IPS DF 6.9 (cell line): ENCODE measurements around the gene CHD3.
"Not testable (repeated sequence)": the region's sequence is repeated elsewhere in the genome, so short reads cannot be mapped to it uniquely, and the experiment has no call there.

Source experiments
- DNase-seq: peaks from one replicate; pipeline ENCODE4 v3.0.0-alpha.2; 2013; ENCODE audit warnings: low read depth, low spot score
- H3K27ac ChIP-seq: one replicate; pipeline ENCODE4 v1.5.1; 2013; ENCODE audit warnings: low read length, control low read depth
- H3K27me3 ChIP-seq: 2 replicates; pipeline ENCODE4 v1.6.1; 2013; ENCODE audit warnings: mild to moderate bottlenecking, low read length; ENCODE audit not compliant: control insufficient read depth, insufficient read depth
- H3K36me3 ChIP-seq: 2 replicates; pipeline ENCODE4 v1.6.1; 2013; ENCODE audit warnings: low read length; ENCODE audit not compliant: control insufficient read depth, insufficient read depth
- H3K4me1 ChIP-seq: 2 replicates; pipeline ENCODE4 v1.6.1; 2013; ENCODE audit warnings: low read length; ENCODE audit not compliant: control insufficient read depth, insufficient read depth
- H3K4me3 ChIP-seq: 2 replicates; pipeline ENCODE4 v1.5.1; 2013; ENCODE audit warnings: mild to moderate bottlenecking, low read length
- H3K9me3 ChIP-seq: 2 replicates; pipeline ENCODE4 v1.6.1; 2013; ENCODE audit warnings: low read length, inconsistent platforms; ENCODE audit not compliant: control insufficient read depth, insufficient read depth
- WGBS: extraction: QIAGEN DNeasy Blood & Tissue Kit; methylation state at CpG from one replicate; pipeline ENCODE4 v1.1.7; 2013; ENCODE audit warnings: mixed read lengths, missing lambda C conversion rate; ENCODE audit not compliant: insufficient read length, insufficient coverage; 5-methylcytosine and 5-hydroxymethylcytosine counted together

CHD3 gene

GRCh38 chr17:7856011-7856810, 32.4 kb upstream of the CHD3 start:
- Histone ChIP-seq H3K4me3 (peak overlapping the region; percentile 72; the same call in 1 of the 2 replicates), H3K4me1 (peaks cover 14% of the 10 kb centered on the region), H3K36me3 (no peaks in the 10 kb centered on the region), H3K27ac (no peak overlapping the region), H3K27me3 (peaks cover 30% of the 10 kb centered on the region), H3K9me3 (no peaks in the 10 kb centered on the region)
- DNase-seq = no peak
- no CpG with 5 or more reads among the region's 29 CpGs for WGBS

DNA sequence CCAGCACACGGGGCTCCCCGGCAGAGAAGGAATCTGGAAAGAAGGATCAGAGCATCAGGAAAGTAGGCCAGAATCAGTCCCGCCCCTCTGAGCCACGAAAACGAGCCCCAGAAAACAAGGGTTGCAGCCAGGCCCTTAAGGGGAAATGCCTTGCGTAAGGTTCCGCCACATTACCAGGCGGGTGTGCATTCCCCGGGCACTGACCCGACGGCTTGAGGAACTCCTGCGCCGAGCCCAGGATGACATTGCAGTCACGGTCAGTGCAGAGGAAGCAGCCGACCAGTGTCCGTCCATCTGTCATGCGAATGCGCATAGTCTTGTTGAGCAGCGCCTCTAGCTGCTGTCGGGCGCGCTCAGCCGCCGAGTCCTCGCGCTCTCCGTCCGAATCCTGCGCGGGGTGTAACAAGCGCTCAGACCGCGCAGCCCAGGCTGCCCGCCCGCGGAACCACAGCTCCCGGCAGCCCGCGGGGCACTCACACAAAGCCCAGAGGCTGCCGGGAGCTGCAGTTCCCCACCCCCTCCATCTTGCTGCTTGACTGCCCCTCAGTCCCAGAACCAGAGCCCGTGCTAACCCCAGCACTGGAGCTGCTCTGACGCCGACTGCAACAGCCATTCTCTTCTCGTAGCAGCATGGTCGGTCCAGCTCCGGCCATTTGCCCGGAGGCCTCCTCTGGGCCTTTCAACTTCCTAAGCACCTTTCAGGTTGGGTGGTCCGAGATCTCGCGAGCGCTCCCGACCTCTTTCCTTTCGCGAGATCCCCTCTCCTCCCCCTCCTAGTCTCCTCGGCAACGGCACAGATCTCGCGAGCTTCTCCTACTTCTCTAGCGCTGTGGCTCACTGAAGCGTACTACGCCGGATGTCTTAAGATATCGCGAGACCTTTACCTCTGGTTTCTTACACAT, 31.5 kb upstream of the CHD3 start, which contains the start of gene NAA38:
NAA38 (minus strand) TSS at position 749 of the 902 bp plus-strand sequence; CDS start at position 653, 96 bp downstream.
- Histone ChIP-seq H3K27me3 (peaks cover 28% of the 10 kb centered on the region), H3K36me3 (no peaks in the 10 kb centered on the region), H3K4me3 (peak within 1 kb of the TSS; percentile 72; the same call in 1 of the 2 replicates), H3K9me3 (no peaks in the 10 kb centered on the region), H3K27ac (no peak within 1 kb of the TSS), H3K4me1 (peaks cover 12% of the 10 kb centered on the region)
- no CpG with 5 or more reads among the region's 64 CpGs for WGBS
- peak; percentile 97 for DNase-seq

DNA sequence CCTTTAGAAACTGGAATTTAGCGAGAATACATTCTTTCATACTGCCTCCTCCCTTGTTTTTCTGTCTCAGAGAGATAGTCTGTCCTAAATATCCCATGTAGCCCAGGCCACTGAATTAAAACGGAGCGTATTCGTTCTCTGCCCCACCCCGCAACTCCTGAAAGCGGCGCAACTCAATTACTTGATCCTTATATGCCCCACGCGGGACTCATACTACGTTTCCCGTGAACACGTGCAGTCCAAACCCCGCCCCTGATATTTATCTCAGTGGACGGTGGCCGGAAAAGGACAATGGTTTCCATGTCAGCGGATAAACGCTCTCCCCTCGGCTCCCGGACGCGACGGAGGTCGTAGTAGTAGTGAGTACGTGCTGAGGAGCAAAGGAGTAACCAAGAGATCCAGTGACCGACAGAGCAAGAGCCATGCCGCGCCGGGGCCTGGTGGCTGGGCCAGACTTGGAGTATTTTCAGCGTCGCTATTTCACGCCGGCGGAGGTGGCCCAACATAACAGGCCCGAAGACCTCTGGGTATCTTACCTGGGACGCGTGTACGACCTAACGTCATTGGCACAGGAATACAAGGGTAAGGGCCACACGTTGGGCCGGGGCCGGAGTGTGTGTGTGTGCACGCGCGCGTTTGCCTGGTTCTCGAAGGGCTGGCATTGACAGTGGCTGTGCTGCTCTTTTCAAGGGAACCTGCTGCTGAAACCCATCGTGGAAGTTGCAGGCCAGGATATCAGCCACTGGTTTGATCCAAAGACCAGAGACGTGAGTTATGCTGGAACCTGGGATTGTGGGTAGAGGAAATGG, 30.7 kb upstream of the CHD3 start, which contains the start of gene CYB5D1:
CYB5D1 (plus strand) TSS at position 291 of the 809 bp plus-strand sequence; CDS start at position 423, 132 bp downstream.
- Histone ChIP-seq H3K27ac (no peak within 1 kb of the TSS), H3K36me3 (no peaks in the 10 kb centered on the region), H3K9me3 (no peaks in the 10 kb centered on the region), H3K4me3 (peak within 1 kb of the TSS; percentile 72; the same call in 1 of the 2 replicates), H3K27me3 (peaks cover 19% of the 10 kb centered on the region), H3K4me1 (peaks cover 11% of the 10 kb centered on the region)
- no peak for DNase-seq
- no CpG with 5 or more reads among the region's 48 CpGs for WGBS

- Histone ChIP-seq H3K27me3 (peaks cover 17% of the 10 kb centered on the region), H3K36me3 (no peaks in the 10 kb centered on the region), H3K4me1 (peaks cover 8% of the 10 kb centered on the region; the same call in 1 of the 2 replicates), H3K27ac (no peak overlapping the region), H3K9me3 (no peaks in the 10 kb centered on the region), H3K4me3 (peak overlapping the region; percentile 68; the same call in 1 of the 2 replicates)
- DNase-seq = no peak
- no CpG with 5 or more reads among the region's 20 CpGs for WGBS
Measured at GRCh38 chr17:7858522-7858810, 30.1 kb upstream of the CHD3 start.

- WGBS = no CpG with 5 or more reads among the region's 8 CpGs
- H3K27me3 ChIP-seq = peaks cover 17% of the 10 kb centered on the region
Measured at GRCh38 chr17:7859028-7859427, 29.6 kb upstream of the CHD3 start.

GRCh38 chr17:7862692-7863437, 25.7 kb upstream of the CHD3 start:
- no peak overlapping the region for H3K4me3 ChIP-seq
- WGBS = no CpG with 5 or more reads among the region's 3 CpGs
- no peak for DNase-seq
- H3K4me1 ChIP-seq = 0 out of 2 replicates have a peak, but pooled peaks cover 1% of the 10 kb centered on the region
- no peak overlapping the region for H3K27ac ChIP-seq
- H3K27me3 ChIP-seq = no peaks in the 10 kb centered on the region
- no peaks in the 10 kb centered on the region for H3K36me3 ChIP-seq
- H3K9me3 ChIP-seq = no peaks in the 10 kb centered on the region

More at GRCh38 chr17:7859028-7859427, 29.6 kb upstream of the CHD3 start:
- no peaks in the 10 kb centered on the region for H3K9me3 ChIP-seq
- H3K27ac ChIP-seq = no peak overlapping the region
- peaks cover 8% of the 10 kb centered on the region; the same call in 1 of the 2 replicates for H3K4me1 ChIP-seq
- no peak for DNase-seq
- H3K36me3 ChIP-seq = no peaks in the 10 kb centered on the region
- H3K4me3 ChIP-seq = no peak overlapping the region; the same call in 1 of the 2 replicates

DNA sequence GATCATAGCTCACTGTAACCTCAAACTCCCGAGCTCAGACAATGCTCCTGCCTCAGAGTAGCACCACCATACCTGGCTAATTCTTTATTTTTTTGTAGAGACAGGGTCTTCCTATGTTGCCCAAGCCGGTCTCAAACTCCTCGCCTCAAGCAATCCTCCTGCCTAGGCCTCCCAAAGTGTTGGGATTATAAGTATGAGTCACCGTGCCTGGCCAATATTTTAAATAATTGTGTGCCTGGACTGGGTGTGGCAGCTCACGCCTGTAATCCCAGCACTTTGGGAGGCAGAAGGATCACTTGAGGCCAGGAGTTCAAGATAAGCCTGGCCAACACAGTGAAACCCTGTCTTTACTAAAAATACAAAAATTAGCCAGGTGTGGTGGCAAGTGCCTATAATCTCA, 24.2 kb upstream of the CHD3 start:
- H3K4me1 ChIP-seq, H3K4me3 ChIP-seq, H3K27me3 ChIP-seq, DNase-seq, H3K36me3 ChIP-seq, H3K27ac ChIP-seq, H3K9me3 ChIP-seq: not testable (repeated sequence)
- WGBS = no CpG with 5 or more reads among the region's 5 CpGs

DNA sequence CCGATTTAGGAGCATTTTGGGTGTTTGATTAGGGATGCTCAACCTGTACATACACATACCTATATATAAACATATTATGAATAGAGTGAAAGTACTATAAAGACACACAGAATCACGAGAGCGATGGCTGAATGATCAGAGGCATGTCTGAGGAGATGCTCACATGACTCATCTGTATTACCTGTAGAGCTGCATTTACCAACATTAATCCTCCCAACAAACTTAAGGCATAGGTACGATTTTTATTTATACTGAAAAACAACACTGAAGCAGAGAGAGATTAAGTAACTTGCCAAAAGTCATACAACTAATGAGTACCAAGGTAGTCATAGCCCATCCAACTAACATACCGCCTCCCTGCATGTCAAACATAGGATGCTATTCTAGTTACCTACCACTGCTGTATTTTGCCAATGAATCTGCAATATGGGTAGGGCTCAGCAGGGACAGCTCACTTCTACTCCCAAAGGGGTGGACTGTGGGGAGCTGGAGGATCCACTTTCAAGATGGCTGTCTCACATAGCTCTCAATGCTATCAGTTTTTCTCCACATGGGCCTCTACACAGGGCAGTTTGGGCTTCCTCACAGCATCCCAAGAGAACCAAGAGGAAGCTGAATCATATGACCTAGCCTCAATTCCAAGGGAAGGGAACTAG, 23.5 kb upstream of the CHD3 start:
- Histone ChIP-seq H3K36me3 (no peaks in the 10 kb centered on the region), H3K27ac (no peak overlapping the region), H3K4me3 (no peak overlapping the region), H3K9me3 (no peaks in the 10 kb centered on the region), H3K27me3 (no peaks in the 10 kb centered on the region), H3K4me1 (no peaks in the 10 kb centered on the region)
- DNase-seq = no peak
- WGBS = no CpG with 5 or more reads among the region's 5 CpGs

DNA sequence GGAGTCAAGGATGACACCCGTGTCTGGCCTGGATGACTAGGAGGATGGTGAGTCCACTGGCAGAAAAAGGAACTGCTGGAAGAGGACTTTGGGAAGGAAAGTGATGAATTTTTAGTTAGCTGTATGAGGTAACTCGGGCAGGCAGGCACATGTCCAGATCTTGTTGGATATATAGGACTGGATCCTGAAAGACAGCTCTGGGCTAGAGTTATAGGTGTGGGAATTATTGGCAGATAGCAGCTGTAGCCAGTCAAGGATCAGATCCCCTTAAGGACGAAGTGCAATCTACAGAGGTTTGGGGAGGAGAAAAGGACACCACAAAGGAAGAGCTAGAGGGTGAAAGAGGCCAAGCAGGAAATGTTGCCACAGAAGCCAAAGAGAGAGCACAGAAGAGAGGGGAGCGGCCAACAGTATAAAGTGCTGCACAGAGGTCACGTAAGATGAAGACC, 20.7 kb upstream of the CHD3 start:
- no peaks in the 10 kb centered on the region for H3K36me3 ChIP-seq
- DNase-seq = no peak
- H3K4me1 ChIP-seq = no peaks in the 10 kb centered on the region
- H3K4me3 ChIP-seq = no peak overlapping the region
- no peaks in the 10 kb centered on the region for H3K9me3 ChIP-seq
- WGBS = no CpG with 5 or more reads among the region's 5 CpGs
- no peak overlapping the region for H3K27ac ChIP-seq
- no peaks in the 10 kb centered on the region for H3K27me3 ChIP-seq
